DMS153 (cell line): ENCODE measurements around the gene ANK2.
A peak's percentile ranks its signal among the peaks of the same experiment; 100 is the strongest.

Source experiments
- DNase-seq: peaks from one replicate; lab custom pipeline; 2025; lab: John Stamatoyannopoulos, UW

ANK2 gene

DNA sequence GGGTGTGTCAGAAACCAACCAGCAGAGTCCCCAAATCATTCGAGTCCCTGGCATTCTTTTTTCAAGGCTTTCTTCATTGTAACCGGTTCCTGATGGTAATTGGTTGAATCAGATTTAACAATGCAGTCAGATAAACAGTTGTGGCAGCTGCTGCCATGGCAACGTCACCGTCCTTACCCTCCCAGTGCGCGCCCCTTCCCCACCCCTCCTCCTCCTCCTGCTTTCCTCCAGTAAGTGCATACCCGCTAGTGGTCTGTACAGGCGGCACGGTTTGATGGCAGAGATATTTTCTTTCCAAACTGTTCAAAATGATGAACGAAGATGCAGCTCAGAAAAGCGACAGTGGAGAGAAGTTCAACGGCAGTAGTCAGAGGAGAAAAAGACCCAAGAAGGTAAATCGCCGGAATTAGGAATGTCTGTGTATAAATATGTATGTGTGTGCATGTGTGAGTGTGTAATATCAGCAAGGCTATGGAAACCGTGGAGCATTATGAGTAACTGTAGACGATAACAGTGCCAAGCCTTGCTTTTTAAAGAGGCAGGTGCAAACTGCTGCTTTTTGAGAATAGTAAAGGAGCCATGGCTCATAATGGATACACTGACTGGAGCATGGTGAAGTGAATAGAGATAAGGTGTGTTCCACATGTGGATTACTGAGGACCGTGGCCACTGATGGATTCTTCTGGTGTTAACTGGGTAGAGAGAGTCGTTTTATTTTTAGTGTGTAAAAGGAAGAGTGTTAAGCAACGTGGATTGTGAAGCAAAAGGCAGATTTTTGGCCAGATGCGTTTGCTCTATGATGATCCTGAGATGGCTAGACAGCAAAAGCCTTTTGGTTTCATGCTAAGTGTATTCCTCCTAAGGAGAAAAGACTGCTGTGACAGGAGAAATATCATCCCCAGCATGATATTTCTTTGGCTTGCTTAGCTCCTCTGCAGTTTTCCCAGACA, at the start of gene ANK2:
Gene ANK2 (plus strand): TSS at position 233 of the 950 bp plus-strand sequence. CDS start 76 bp downstream, at position 309.
- peak; percentile 61 for DNase-seq

DNA sequence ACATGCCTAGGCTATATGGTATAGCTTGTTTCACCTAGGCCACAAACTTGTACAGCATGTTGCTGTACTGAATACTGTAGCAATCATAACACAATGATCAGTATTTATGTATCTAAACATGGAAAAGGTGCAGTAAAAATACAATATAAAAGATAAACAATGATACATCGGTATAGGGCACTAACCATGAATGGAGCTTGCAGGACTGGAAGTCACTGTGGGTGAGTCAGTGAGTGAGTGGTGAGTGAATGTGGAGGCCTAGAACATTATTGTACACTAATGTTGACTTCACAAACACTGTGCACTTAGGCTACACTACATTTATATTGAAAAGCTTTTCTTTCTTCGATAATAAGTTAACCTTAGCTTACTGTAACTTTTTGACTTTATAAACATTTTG, 45.6 kb upstream of the ANK2 start:
- no peak for DNase-seq

DNA sequence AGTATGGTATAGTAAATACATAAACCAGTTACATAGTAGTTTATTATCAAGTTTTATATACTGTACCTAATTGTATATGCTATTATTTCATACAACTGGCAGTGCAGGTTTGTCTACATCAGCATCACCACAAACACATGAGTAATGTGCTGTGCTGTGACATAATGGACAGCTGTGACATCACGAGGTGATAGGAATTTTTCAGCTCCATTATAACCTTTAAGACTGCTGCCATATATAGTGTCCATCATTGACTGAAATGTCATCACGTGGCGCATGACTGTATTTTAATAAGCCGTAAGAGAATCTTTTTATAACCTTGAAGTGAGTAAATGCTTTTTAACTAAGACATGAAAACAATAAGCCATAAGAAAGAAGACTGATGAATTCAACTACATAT, 44.8 kb upstream of the ANK2 start:
- DNase-seq = no peak

GRCh38 chr4:113006632-113007031, 42.8 kb upstream of the ANK2 start:
- no peak for DNase-seq

DNA sequence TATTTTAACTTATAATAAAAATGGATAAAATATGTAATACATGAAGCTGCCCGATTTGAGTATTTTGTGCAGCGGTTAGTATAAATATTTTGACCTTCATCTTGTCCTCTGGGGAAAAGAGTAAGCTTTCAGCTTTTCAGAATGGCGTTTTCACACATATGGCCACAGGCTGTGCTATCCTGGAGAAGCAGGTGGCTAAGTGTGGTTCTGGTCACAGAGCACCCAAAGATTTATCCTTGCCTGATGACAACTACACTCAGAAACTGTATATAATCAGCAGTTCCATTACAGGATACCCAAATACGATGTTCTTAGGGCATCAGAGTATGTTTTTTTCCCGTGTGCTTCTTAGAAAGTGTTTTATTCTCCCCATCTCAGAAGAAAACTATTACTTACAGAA, 42.3 kb upstream of the ANK2 start:
- no peak for DNase-seq

GRCh38 chr4:113008135-113008534, 41.3 kb upstream of the ANK2 start:
- no peak for DNase-seq

DNA sequence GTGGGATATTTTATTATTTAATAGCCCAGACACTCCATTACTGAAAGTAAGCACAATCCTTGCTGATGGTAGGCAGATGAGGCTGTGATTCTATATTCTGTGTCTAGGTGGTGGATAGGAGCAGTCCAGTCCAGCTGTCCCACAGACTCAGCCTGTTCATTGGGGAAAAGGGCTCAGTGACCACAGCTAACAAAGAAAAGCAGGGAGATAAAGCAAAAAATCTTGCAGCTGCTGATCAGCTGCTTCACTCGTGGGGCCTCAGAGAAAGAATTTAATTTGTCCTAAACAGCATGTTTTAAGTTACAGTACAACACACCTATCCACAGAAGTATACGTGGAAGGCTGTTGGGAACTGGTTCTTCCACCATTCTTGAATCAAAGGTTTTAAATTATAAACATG, 40.7 kb upstream of the ANK2 start:
- DNase-seq = no peak

DNA sequence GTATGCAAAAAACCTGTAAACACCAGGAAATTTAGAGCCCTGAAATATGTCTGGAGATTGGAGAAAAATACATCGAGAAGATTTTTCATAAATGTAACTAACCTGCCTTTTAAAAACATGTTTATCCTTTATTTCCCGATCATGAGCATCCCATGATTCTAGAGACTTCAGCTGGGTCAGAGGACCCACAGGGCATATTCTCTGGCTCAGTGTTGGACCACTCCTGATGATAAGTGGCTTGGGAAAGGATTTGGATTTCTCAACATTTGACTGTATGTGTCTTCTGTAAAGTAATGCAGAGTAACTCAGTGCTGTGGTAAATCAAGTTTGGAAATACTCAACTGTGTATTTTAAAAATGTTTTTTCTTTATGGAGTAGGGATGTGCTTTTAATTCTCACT, 40.0 kb upstream of the ANK2 start:
- DNase-seq = no peak

DNA sequence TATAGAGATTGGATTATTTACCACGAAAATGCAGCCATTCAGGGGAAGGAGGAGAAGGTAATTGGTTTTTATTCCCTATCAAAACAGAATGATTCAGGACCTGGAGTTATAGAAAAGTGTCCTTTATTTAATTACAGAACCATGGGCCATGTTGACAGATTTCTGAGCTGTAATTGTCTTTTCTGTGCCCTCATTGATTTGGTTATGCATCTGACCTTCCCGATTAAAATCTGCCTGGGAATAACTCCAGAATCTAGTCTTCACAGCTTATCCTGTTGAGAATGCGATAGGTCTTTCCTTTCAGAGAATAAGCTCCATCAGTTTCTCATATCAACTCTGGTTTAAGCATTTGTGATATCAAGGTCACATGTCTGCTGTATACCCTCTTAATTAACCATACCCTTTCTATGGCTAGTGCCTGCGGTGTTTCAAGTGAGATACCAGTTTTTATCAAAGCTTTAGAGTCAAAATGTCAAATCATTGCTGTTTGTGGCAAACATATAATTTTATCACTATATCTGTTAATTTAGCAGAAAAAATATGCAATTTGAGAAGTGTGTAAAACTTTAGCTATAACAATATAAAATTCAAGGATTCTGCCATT, 37.2 kb upstream of the ANK2 start:
- no peak for DNase-seq

- DNase-seq = no peak
Observed at GRCh38 chr4:113012786-113013185, 36.7 kb upstream of the ANK2 start.

DNA sequence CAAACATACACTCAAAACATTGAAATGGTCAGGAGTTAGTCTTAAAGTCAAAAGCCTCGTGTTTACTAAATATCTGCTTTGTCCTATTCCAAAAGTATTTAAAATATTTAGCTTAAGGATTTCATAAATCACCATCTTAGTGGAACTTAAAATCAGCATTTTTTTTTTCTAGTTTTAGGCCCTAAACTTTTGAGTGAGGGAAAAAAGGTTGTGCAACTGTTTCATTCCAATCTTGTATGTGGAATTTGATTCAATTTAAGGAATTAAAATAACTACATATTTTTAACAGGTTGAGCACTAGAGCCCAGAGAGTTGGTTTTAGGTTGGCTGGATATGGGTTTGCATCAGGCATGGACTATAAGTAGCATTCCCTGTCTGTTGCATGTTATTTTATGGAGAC, 35.7 kb upstream of the ANK2 start:
- DNase-seq = no peak

DNA sequence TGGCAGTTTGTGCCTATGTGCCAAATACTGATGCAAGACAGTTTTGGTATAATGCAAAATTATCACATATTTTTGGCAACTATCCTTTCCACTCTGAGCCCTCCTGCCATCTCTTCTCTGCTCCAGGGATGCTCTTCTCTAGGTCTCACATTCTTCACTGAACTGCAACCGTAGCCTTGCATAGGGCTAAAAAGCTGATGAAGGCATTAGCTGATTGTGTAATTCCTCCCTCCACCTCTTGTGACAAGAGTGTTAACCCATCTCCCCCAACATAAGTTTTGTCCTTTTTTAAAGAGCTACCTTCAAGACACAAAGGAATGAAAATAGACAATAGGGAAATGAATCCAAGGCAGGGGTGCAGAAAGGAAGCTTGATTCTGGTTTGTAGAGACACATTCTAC, 33.1 kb upstream of the ANK2 start:
- no peak for DNase-seq

- no peak for DNase-seq
Observed at GRCh38 chr4:113020966-113021365, 28.5 kb upstream of the ANK2 start.

- DNase-seq = no peak
Observed at GRCh38 chr4:113024388-113024787, 25.1 kb upstream of the ANK2 start.

DNA sequence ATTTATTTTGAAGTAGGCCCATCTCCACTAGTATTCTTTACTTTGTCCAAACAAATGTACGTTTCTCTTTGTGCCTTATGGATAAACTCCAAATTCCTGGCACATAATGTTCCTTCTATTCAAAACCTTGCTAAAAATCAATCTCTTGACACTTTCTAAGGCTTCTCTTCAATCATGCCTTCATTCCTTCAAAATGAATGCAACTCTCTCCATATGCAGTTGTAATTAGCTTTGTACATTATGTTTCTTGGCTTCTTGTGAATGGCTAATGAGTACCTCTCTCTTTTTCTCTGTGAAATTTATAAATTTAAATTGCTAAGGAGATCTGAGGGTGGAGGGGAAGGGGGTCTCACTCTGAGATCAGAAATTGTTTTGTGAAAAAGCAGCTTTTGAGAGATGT, 24.0 kb upstream of the ANK2 start:
- no peak for DNase-seq

DNA sequence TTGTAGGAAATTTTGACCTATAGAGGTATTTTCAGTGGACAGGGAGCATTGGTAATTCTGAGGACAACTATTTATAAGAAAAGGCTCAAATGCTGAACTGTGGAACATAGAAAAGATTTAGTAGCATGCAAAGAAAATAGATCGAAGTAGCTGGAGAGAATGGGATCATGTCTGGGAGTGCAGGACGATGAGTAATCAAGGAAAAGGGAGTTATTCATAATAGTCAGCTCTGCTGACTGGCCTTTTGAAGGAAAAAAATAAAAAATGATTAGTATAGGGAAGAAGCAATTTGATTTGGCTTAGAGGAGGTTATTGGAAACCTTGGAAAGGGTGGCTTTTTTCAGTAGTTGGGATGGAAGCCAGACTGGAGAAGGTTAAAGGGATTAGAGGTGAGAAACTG, 22.9 kb upstream of the ANK2 start:
- DNase-seq = no peak

- DNase-seq = no peak
Observed at GRCh38 chr4:113028074-113028473, 21.4 kb upstream of the ANK2 start.

DNA sequence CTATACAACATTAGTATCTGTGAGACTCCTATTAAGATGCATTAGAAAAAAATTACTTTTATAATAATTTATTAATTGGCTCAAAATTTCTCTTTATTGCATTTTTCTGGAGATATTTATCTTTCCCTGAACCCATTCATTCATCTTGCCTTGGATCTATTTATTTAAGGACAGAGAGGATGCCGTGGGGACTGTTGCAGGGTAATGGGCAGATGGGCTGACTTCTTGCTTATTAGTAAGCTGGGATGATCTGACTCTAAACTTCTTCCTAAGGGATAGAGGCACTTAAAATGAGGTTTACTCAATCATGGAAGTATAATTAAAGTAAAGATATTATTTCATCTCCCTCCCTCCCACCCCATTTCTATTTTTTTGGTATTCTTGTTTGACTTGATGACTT, 18.2 kb upstream of the ANK2 start:
- DNase-seq = no peak

DNA sequence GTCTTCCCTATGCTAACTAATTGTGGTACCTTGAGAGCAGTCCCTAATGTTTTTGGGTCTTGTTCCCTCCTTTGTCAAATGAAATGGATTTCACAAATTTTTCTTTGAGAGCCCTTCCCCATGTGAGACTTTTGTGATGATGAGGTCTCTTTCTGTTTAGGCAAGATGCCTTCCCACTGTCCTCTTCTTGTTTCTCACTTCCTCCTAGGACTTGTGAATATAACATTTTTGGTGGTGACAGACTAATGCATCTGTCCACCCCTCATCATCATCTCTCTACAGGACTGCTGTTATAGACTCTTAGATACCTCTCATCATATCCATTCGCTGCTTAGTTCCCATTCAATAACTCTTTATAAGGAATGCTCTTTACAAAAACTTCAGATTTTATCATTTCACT, 8.7 kb upstream of the ANK2 start:
- no peak for DNase-seq

GRCh38 chr4:113042502-113042901, 7.0 kb upstream of the ANK2 start:
- no peak for DNase-seq

DNA sequence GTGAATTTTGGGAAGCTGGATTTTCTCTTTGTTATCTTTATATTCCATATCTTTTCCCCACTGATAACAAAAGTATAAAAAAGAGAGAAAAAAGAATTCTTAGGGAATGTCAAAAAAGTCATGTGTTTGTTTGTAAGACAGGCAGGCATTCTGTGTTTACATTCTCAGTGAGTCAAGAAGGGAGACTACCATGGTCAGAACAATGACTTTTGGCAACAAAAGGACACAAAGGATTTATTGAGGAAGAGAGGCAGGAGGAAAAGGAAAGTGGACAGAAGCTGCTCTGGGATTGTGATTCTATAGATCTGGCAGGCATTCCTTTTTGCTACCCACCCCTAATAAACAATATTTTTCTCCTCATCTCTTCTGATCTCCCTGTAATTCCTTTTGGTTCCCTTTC, 5.9 kb upstream of the ANK2 start:
- no peak for DNase-seq

GRCh38 chr4:113050371-113050755, 910 bp downstream of the ANK2 start:
- no peak for DNase-seq

- no peak for DNase-seq
Observed at GRCh38 chr4:113050837-113051236, 1.4 kb downstream of the ANK2 start.

DNA sequence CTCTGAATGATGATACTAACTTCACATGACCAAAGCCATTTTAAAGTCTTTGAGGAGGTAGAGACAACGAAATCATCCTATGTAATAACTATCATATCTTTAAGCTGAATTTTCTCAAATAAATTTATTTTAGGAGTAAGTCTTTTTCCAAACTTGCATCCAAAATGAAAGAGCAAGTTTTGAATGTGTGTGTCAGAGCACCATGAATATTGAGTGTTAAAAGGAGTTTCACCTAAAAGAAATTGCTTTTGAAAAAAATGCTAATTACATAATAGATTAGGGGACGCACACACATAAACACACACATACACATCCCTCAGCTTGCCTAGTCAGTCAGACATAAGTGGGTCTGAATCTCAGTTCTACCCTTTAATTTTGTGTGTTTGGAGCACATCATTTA, 1.9 kb downstream of the ANK2 start:
- no peak for DNase-seq
